Neural progenitor cell (in vitro differentiated cells): ENCODE measurements around the gene LHCGR. TPM values are rescaled to one million over a fixed set of nuclear protein-coding genes. Genes with fewer than 3 reads are reported as not detected.
A peak's percentile ranks its signal among the peaks of the same experiment; 100 is the strongest.

Source experiments
- DNase-seq: peaks from one replicate; pipeline ENCODE4 v3.0.0-alpha.2; 2016; ENCODE audit warnings: low spot score
- H2AFZ ChIP-seq: fragments of 200-600 bp; sonication (generic); replicated peaks from 2 replicates; pipeline ENCODE4 v1.6.1; 2016; ENCODE audit warnings: antibody characterized with exemption
- H3F3A ChIP-seq: fragments of 200-600 bp; sonication (generic); 2 replicates; pipeline ENCODE4 v1.6.1; 2016; ENCODE audit warnings: antibody characterized with exemption, low read depth
- H3K27ac ChIP-seq: fragments of 200-600 bp; sonication (generic); 2 replicates; pipeline ENCODE4 v1.5.1; 2016; ENCODE audit warnings: mild to moderate bottlenecking
- H3K27me3 ChIP-seq: fragments of 200-600 bp; sonication (generic); 2 replicates; pipeline ENCODE4 v1.6.1; 2016; ENCODE audit warnings: mild to moderate bottlenecking, moderate library complexity
- H3K36me3 ChIP-seq: fragments of 200-600 bp; sonication (generic); 2 replicates; pipeline ENCODE4 v1.5.1; 2016
- H3K4me1 ChIP-seq: fragments of 200-600 bp; sonication (generic); 2 replicates; pipeline ENCODE4 v1.6.1; 2016; ENCODE audit warnings: mixed run types
- H3K4me2 ChIP-seq: fragments of 200-600 bp; sonication (generic); 2 replicates; pipeline ENCODE4 v1.6.1; 2016
- H3K4me3 ChIP-seq: fragments of 200-600 bp; sonication (generic); 2 replicates; pipeline ENCODE4 v1.5.1; 2016
- H3K79me2 ChIP-seq: fragments of 200-600 bp; sonication (generic); 2 replicates; pipeline ENCODE4 v1.6.1; 2016; ENCODE audit warnings: low read depth
- H3K9ac ChIP-seq: fragments of 200-600 bp; sonication (generic); 2 replicates; pipeline ENCODE4 v1.6.1; 2016
- H3K9me3 ChIP-seq: fragments of 200-600 bp; sonication (generic); 2 replicates; pipeline ENCODE4 v1.5.1; 2016; ENCODE audit warnings: low read depth
- H4K20me1 ChIP-seq: fragments of 200-600 bp; sonication (generic); 2 replicates; pipeline ENCODE4 v1.6.1; 2016; ENCODE audit warnings: low read depth
- H3K27ac Mint-ChIP-seq: 3 replicates; pipeline ENCODE4 v1.8.0; 2021; ENCODE audit warnings: mixed read lengths
- H3K27me3 Mint-ChIP-seq: 2 replicates; pipeline ENCODE4 v1.8.0; 2022; ENCODE audit warnings: low read depth, mild to moderate bottlenecking, inconsistent platforms, moderate library complexity, mixed read lengths; ENCODE audit not compliant: insufficient read depth
- H3K36me3 Mint-ChIP-seq: 3 replicates; pipeline ENCODE4 v1.8.0; 2021; ENCODE audit warnings: mixed read lengths
- H3K4me1 Mint-ChIP-seq: 3 replicates; pipeline ENCODE4 v1.8.0; 2021; ENCODE audit warnings: mixed read lengths
- H3K4me3 Mint-ChIP-seq: 3 replicates; pipeline ENCODE4 v1.8.0; 2021; ENCODE audit warnings: mild to moderate bottlenecking, moderate library complexity, mixed read lengths
- H3K9me3 Mint-ChIP-seq: 3 replicates; pipeline ENCODE4 v1.8.0; 2020; ENCODE audit warnings: mixed read lengths
- EZH2 ChIP-seq: fragments of 200-600 bp; sonication (generic); IDR thresholded peaks from 2 replicates; pipeline ENCODE4 v1.6.1; 2017; ENCODE audit warnings: antibody characterized with exemption, mild to moderate bottlenecking, moderate library complexity
- EZH2phosphoT487 ChIP-seq: fragments of 200-600 bp; sonication (generic); IDR thresholded peaks from 2 replicates; pipeline ENCODE4 v1.6.1; 2017; ENCODE audit warnings: antibody characterized with exemption
- total RNA-seq: library from RNA; depleted of rRNA; stranded (reverse); fragments of >200 nt; gene quantifications from 2 replicates; pipeline ENCODE4 v1.2.3, GENCODE V29; 2015; ENCODE audit warnings: low replicate concordance
- TF ChIP-seq, protein P1 (sequence below): fragments of 200-600 bp; sonication (generic); IDR thresholded peaks from 2 replicates; pipeline ENCODE4 v1.5.1; 2017; ENCODE audit warnings: antibody characterized with exemption, mild to moderate bottlenecking

LHCGR gene
- total RNA-seq, 1 donor from 2014 or later, result not detected

DNA sequence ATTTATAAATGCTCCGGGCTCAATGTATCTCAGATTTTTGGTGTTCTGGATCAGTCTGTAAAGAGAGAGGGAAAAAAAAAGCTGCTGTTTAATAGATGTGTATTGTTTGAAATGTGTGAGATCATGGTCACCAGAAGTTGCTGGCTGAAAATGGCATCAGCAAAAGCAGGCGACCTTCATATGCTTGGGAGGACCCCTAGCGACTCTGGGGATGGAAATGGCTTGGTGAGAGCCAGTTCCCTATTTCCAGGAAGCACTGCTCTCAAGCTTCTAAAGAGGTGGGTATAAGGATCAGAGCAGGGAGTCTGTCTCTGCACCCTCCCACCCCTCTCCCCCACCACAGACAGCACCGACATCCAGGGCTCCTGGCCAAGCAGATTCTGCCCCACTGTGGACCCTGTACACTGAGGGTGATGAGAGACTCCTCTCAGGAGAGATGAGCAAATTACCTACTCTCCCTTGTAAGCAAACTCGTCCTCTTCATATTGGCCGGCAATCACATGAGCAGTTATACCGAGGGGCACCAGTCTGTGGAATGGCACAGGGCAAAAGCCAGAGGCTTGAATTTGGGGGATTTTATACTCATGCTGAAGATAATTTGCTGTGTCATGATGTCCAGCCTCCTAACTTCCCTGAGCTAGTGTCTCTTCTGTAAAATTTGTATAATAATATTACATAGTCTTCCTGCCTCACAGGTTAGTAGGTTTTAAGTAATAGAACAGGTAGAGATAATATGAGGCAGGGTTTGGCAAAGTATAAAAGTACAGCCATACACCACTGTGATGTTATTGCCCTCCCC lies 29.6 kb downstream of the LHCGR start:
- Mint-ChIP-seq H3K27ac (no peak overlapping the region), H3K4me3 (no peak overlapping the region), H3K27me3 (no peaks in the 10 kb centered on the region), H3K36me3 (peaks cover 3% of the 10 kb centered on the region), H3K4me1 (peaks cover 29% of the 10 kb centered on the region), H3K9me3 (peaks cover 3% of the 10 kb centered on the region)
- no peak for TF ChIP-seq EZH2phosphoT487
- TF ChIP-seq, protein P1, sequence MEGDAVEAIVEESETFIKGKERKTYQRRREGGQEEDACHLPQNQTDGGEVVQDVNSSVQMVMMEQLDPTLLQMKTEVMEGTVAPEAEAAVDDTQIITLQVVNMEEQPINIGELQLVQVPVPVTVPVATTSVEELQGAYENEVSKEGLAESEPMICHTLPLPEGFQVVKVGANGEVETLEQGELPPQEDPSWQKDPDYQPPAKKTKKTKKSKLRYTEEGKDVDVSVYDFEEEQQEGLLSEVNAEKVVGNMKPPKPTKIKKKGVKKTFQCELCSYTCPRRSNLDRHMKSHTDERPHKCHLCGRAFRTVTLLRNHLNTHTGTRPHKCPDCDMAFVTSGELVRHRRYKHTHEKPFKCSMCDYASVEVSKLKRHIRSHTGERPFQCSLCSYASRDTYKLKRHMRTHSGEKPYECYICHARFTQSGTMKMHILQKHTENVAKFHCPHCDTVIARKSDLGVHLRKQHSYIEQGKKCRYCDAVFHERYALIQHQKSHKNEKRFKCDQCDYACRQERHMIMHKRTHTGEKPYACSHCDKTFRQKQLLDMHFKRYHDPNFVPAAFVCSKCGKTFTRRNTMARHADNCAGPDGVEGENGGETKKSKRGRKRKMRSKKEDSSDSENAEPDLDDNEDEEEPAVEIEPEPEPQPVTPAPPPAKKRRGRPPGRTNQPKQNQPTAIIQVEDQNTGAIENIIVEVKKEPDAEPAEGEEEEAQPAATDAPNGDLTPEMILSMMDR, result peak; percentile 24
- Histone ChIP-seq H3K36me3 (no peaks in the 10 kb centered on the region), H4K20me1 (no peaks in the 10 kb centered on the region), H3K9ac (no peak overlapping the region), H3K9me3 (no peaks in the 10 kb centered on the region), H3K27me3 (no peaks in the 10 kb centered on the region), H2AFZ (no peak overlapping the region), H3F3A (no peaks in the 10 kb centered on the region), H3K4me3 (no peak overlapping the region), H3K79me2 (no peaks in the 10 kb centered on the region), H3K4me1 (peaks cover 20% of the 10 kb centered on the region), H3K4me2 (no peak overlapping the region), H3K27ac (no peak overlapping the region)
- no peak for DNase-seq

DNA sequence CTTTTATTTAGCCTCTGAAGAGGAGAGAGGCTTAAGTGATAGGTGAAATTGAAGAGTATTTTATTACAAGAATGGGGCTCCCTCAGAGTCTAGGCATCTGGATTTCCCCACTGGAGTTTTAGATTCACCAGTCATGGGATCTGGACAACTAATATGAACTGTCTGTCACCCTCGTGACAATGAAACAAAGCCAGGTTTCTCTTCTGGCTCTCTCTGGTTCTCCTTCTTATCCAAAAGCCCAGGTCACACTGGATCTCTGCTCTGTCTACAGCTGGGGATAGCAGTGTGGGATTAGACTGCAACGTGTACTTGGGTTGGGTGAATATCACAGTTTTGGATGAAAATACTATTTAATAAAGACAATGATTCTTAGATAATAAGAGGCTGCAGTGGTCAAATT lies 31.2 kb downstream of the LHCGR start:
- no peak for TF ChIP-seq EZH2
- TF ChIP-seq EZH2phosphoT487, result no peak
- TF ChIP-seq, protein P1, result no peak
- H3K27ac Mint-ChIP-seq, result no peak overlapping the region
- peaks cover 3% of the 10 kb centered on the region for H3K9me3 Mint-ChIP-seq

DNA sequence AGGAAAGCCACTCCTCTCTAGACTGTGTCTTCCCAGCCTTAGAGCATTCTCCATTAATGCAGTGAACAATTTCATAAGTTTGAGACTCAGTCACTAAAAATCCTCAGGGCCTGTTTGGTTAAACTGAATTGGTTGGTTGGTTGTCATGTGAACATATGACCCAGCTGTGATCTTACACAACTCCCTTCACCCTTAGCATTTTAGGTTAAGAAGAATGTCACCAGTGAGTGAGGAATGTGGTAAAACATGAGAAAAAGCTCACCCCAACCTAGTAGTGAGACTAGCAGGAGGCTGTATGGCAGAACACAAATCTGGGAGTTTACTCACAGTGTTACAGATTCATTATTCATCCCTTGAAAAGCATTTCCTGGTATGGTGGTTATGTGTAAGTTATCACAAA lies 32.4 kb downstream of the LHCGR start:
- Histone ChIP-seq H3K9ac (no peak overlapping the region), H3K4me2 (no peak overlapping the region), H2AFZ (no peak overlapping the region), H3K79me2 (no peaks in the 10 kb centered on the region), H3K4me3 (no peak overlapping the region), H3K27me3 (no peaks in the 10 kb centered on the region), H3K36me3 (no peaks in the 10 kb centered on the region), H3F3A (peaks cover 21% of the 10 kb centered on the region), H4K20me1 (no peaks in the 10 kb centered on the region), H3K9me3 (no peaks in the 10 kb centered on the region), H3K27ac (no peak overlapping the region), H3K4me1 (peaks cover 21% of the 10 kb centered on the region)
- no peak for DNase-seq
- H3K4me3 Mint-ChIP-seq, result no peak overlapping the region
- peaks cover 3% of the 10 kb centered on the region for H3K9me3 Mint-ChIP-seq
- H3K4me1 Mint-ChIP-seq, result peaks cover 30% of the 10 kb centered on the region
- H3K27ac Mint-ChIP-seq, result no peak overlapping the region
- H3K27me3 Mint-ChIP-seq, result no peaks in the 10 kb centered on the region
- no peak for TF ChIP-seq EZH2
- TF ChIP-seq, protein P1, result no peak
- TF ChIP-seq EZH2phosphoT487, result no peak
- peaks cover 3% of the 10 kb centered on the region for H3K36me3 Mint-ChIP-seq

More for the DNA sequence above, 31.2 kb downstream of the LHCGR start:
- no peak overlapping the region for H3K4me3 Mint-ChIP-seq
- Histone ChIP-seq H3K4me3 (no peak overlapping the region), H3K79me2 (no peaks in the 10 kb centered on the region), H3F3A (peaks cover 11% of the 10 kb centered on the region), H3K27me3 (no peaks in the 10 kb centered on the region), H3K9me3 (no peaks in the 10 kb centered on the region), H3K4me2 (no peak overlapping the region), H2AFZ (no peak overlapping the region), H4K20me1 (no peaks in the 10 kb centered on the region), H3K36me3 (no peaks in the 10 kb centered on the region), H3K9ac (no peak overlapping the region), H3K27ac (no peak overlapping the region), H3K4me1 (peaks cover 24% of the 10 kb centered on the region)
- peaks cover 3% of the 10 kb centered on the region for H3K36me3 Mint-ChIP-seq
- H3K4me1 Mint-ChIP-seq, result peaks cover 38% of the 10 kb centered on the region
- DNase-seq, result no peak
- H3K27me3 Mint-ChIP-seq, result no peaks in the 10 kb centered on the region
